ENCODE results near the gene XKR8.

The XKR8 gene

GRCh38 chr1:27957655-27958054 lies 2.1 kb upstream of the XKR8 start:
- TF ChIP-seq SIN3A (IDR thresholded peaks at IDR 0.05; ENCODE audit: borderline replicate concordance, insufficient read depth, low read length) = no peak
- TF ChIP-seq REST (IDR thresholded peaks at IDR 0.05; ENCODE audit: insufficient read depth in 1 of 2, low read depth in 2 of 2, low read length in 2 of 2) = no peak
- TF ChIP-seq TAF1 (IDR thresholded peaks at IDR 0.05; ENCODE audit: borderline replicate concordance, insufficient read depth, low read length) = no peak
- TF ChIP-seq POLR2AphosphoS5 (IDR thresholded peaks at IDR 0.05; ENCODE audit: low read depth, low read length) = no peak
- no peak for TF ChIP-seq FOXP2 (optimal IDR thresholded peaks at IDR 0.05; ENCODE audit: borderline replicate concordance, extremely low read depth, extremely low read length, insufficient read depth)

- TF ChIP-seq POLR2AphosphoS5 (IDR thresholded peaks at IDR 0.05; ENCODE audit: low read depth, low read length) = no peak
- TF ChIP-seq TAF1 (IDR thresholded peaks at IDR 0.05; ENCODE audit: borderline replicate concordance, insufficient read depth, low read length) = no peak
- TF ChIP-seq REST (IDR thresholded peaks at IDR 0.05; ENCODE audit: insufficient read depth in 1 of 2, low read depth in 2 of 2, low read length in 2 of 2) = no peak
- no peak for TF ChIP-seq SIN3A (IDR thresholded peaks at IDR 0.05; ENCODE audit: borderline replicate concordance, insufficient read depth, low read length)
- TF ChIP-seq FOXP2 (optimal IDR thresholded peaks at IDR 0.05; ENCODE audit: borderline replicate concordance, extremely low read depth, extremely low read length, insufficient read depth) = no peak
Observed at GRCh38 chr1:27958513-27958912, 1.3 kb upstream of the XKR8 start.

GRCh38 chr1:27960762-27961645 lies 1.2 kb downstream of the XKR8 start:
- TF ChIP-seq SIN3A (IDR thresholded peaks at IDR 0.05; ENCODE audit: borderline replicate concordance, insufficient read depth, low read length) (no peak), POLR2AphosphoS5 (IDR thresholded peaks at IDR 0.05; ENCODE audit: low read depth, low read length) (no peak), REST (IDR thresholded peaks at IDR 0.05; ENCODE audit: insufficient read depth in 1 of 2, low read depth in 2 of 2, low read length in 2 of 2) (no peak), FOXP2 (optimal IDR thresholded peaks at IDR 0.05; ENCODE audit: borderline replicate concordance, extremely low read depth, extremely low read length, insufficient read depth) (no peak), TAF1 (IDR thresholded peaks at IDR 0.05; ENCODE audit: borderline replicate concordance, insufficient read depth, low read length) (no peak)

GRCh38 chr1:27961646-27962221 lies 2.0 kb downstream of the XKR8 start:
- no peak for TF ChIP-seq FOXP2 (optimal IDR thresholded peaks at IDR 0.05; ENCODE audit: borderline replicate concordance, extremely low read depth, extremely low read length, insufficient read depth)
- TF ChIP-seq POLR2AphosphoS5 (IDR thresholded peaks at IDR 0.05; ENCODE audit: low read depth, low read length) = no peak

GRCh38 chr1:27963393-27963792 lies 3.6 kb downstream of the XKR8 start:
- no peak for TF ChIP-seq POLR2AphosphoS5 (IDR thresholded peaks at IDR 0.05; ENCODE audit: low read depth, low read length)

- TF ChIP-seq REST (IDR thresholded peaks at IDR 0.05; ENCODE audit: insufficient read depth in 1 of 2, low read depth in 2 of 2, low read length in 2 of 2) = no peak
- no peak for TF ChIP-seq SIN3A (IDR thresholded peaks at IDR 0.05; ENCODE audit: borderline replicate concordance, insufficient read depth, low read length)
Observed at GRCh38 chr1:27966402-27967105, 6.8 kb downstream of the XKR8 start.
